Thyroid gland (tissue), 4 donors: ENCODE measurements around the gene INPP4B.

Source experiments
- POLR2A ChIP-seq, 2 donors: fragments of 450-650 bp; IDR thresholded peaks; one replicate each; pipeline ENCODE4 v1.6.1; 2017; ENCODE audit warnings: antibody characterized with exemption in 2 of 2, mild to moderate bottlenecking in 2 of 2, moderate library complexity in 1 of 2
- TF ChIP-seq, protein P1 (sequence below), 6 experiments: fragments of 200-600 bp in 3 of 6; fragments of 450-650 bp in 3 of 6; sonication (generic) in 3 of 6; IDR thresholded peaks; one replicate each; pipeline ENCODE4 v1.5.1; 2016 to 2019; ENCODE audit warnings: antibody characterized with exemption in 6 of 6, mild to moderate bottlenecking in 2 of 6, inconsistent platforms in 1 of 6, moderate library complexity in 1 of 6

DNA sequence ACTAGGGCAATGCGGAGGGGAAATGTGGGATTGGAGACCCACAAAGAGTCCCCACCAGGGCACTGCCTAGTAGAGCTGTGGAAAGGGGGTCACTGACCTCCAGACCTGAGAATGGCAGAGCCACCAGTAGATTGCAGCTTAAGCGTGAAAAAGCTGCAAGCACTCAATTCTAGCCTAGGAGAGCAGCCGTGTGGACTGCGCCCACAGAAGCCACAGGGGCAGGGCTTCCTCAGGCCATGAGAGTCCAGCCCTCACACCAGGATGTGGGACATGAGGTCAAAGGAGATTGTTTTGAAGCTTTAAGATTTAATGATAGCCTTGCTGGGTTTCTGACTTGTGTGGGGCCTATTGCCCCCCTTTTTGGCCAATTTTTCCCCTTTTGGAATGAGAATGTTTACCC, 379.0 kb downstream of the INPP4B start:
- TF ChIP-seq, protein P1, sequence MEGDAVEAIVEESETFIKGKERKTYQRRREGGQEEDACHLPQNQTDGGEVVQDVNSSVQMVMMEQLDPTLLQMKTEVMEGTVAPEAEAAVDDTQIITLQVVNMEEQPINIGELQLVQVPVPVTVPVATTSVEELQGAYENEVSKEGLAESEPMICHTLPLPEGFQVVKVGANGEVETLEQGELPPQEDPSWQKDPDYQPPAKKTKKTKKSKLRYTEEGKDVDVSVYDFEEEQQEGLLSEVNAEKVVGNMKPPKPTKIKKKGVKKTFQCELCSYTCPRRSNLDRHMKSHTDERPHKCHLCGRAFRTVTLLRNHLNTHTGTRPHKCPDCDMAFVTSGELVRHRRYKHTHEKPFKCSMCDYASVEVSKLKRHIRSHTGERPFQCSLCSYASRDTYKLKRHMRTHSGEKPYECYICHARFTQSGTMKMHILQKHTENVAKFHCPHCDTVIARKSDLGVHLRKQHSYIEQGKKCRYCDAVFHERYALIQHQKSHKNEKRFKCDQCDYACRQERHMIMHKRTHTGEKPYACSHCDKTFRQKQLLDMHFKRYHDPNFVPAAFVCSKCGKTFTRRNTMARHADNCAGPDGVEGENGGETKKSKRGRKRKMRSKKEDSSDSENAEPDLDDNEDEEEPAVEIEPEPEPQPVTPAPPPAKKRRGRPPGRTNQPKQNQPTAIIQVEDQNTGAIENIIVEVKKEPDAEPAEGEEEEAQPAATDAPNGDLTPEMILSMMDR (IDR thresholded peaks at IDR 0.05), result no peak
- no peak for TF ChIP-seq POLR2A (IDR thresholded peaks at IDR 0.05)
